GM12801 (cell line): ENCODE data around the gene SERF2.
"Not testable (repeated sequence)": the region's sequence is repeated elsewhere in the genome, so short reads cannot be mapped to it uniquely, and the experiment has no call there.

Source experiments
- TF ChIP-seq, protein P1 (sequence below): IDR thresholded peaks from one replicate; pipeline ENCODE4 v1.5.1; 2011; ENCODE audit warnings: control low read depth; ENCODE audit not compliant: insufficient read length; ENCODE audit errors: extremely low read depth

Gene SERF2

DNA sequence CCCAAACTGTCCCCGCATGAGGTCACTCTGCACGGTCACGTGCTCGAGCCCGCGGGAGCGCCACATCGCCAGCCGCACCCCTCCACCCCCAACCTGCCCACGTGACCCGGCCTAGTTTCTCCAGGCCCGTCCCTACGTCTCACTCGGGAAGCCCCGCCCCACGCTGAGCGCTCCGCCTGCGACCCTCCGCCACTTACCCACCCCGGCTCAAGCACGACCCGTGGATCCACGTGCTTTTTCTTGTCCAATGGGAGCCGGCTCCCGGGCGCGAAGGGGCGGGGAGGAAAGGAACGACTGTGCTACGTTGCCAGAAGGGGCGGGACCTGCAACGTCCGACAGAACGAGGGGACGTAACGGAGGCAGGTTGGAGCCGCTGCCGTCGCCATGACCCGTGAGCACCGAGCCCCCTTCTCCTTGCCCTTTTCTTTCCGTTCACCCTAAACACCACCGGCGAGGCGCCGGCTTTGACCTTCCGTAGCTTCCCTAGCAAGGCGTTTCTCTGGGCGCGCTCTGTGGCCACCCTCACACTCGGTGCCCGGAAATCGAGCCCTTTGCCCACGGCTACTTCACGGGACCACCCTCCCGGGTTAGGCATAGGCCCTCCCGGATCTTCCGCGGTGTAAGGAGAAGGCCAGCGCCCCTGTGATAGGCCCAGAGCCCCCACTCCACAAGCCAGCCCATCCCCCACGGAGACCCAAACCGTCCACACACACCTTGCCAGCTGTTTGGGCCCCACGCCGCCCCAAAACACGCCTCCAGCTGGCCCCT, at the start of gene SERF2:
Gene SERF2 (plus strand): TSS at position 328 of the 768 bp plus-strand sequence. CDS start 57 bp downstream, at position 385.
- TF ChIP-seq, protein P1, sequence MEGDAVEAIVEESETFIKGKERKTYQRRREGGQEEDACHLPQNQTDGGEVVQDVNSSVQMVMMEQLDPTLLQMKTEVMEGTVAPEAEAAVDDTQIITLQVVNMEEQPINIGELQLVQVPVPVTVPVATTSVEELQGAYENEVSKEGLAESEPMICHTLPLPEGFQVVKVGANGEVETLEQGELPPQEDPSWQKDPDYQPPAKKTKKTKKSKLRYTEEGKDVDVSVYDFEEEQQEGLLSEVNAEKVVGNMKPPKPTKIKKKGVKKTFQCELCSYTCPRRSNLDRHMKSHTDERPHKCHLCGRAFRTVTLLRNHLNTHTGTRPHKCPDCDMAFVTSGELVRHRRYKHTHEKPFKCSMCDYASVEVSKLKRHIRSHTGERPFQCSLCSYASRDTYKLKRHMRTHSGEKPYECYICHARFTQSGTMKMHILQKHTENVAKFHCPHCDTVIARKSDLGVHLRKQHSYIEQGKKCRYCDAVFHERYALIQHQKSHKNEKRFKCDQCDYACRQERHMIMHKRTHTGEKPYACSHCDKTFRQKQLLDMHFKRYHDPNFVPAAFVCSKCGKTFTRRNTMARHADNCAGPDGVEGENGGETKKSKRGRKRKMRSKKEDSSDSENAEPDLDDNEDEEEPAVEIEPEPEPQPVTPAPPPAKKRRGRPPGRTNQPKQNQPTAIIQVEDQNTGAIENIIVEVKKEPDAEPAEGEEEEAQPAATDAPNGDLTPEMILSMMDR: no peak

DNA sequence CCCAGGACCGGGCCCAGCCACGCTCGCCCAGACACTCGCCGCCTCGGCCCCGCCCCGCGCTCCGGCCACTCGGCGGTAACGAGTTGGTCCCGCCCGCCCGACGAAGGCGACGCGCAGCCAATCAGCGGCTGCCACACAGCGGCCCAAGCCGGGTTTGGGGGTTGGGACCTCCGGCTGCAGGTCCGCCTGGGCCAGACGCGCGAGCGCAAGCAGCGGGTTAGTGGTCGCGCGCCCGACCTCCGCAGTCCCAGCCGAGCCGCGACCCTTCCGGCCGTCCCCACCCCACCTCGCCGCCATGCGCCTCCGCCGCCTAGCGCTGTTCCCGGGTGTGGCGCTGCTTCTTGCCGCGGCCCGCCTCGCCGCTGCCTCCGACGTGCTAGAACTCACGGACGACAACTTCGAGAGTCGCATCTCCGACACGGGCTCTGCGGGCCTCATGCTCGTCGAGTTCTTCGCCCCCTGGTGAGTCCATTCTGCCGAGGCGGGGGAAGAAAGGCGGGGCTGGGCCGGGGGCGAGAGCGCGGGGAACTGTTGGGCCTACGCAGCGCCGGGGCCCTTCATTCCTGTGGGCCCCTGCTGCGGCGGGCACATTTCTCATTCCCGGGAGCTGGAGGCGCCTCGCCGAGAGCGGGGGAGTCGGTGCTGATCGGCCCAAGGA, 45.7 kb upstream of the SERF2 start, which contains the start of gene PDIA3:
Gene PDIA3 (plus strand): TSS at position 194 of the 658 bp plus-strand sequence. CDS start 102 bp downstream, at position 296.
- TF ChIP-seq, protein P1: not testable (repeated sequence)

DNA sequence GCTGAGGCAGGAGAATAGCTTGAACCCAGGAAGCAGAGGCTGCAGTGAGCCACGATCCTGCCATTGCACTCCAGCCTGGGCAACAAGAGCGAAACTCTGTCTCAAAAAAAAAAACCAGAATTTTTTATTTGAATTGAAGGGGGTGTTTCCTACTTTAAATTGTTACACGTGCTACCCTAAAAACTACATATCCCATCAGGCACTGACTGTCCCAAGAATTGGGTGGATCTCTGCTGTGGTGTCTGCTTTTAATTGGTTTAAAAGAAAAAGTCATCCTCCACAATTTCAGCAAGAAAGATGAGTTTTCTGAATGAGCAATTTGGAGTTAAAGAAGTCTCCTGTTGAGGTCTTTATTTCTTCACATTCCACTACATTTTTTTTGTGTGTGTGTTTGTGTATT, 43.7 kb upstream of the SERF2 start:
- TF ChIP-seq, protein P1: no peak

DNA sequence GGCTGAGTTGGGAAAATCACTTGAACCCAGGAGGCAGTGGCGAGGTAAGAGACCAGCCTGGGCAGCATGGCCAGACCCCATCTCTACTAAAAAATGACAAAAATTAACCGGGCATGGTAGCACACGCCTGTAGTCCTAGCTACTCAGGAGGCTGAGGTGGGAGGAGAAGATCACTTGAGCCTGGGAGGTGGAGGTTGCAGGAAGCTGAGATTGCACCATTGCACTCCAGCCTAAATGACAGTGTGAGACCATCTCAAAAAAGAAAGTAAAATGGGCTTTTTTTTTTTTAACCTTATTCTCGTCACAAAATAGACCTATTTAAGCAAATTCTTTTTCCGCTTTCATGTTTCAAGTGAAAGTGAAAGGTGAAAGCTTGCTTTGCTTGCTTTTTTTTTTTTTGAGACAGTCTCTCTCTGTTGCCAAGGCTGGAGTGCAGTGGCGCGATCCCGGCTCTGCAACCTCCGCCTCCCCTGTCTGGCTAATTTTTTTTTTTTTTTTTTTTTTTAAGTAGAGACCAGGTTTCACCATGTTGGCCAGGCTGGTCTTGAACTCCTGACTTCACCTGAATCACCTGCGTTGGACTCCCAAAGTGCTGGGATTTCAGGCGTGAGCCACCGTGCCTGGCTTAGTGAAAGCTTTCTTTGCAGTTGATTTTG, 42.3 kb upstream of the SERF2 start:
- TF ChIP-seq, protein P1: no peak

DNA sequence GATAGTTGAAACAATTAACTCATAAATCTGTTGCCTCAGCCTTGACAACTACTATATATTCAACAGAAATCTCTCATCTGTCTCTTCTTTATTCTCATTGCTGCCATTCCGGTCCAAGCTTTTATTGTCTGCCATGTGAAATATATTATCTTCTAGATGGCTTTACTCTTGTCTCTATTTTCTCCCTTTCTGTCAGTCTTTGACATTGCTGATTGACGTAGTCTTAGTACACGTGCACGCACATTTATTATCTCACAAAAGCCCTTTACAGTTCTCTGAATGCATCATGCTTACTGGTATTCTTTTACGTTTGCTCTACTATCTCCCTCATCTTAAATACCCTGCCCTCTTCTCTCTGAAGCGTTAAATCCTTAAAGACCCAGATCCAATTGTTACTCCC, 40.2 kb upstream of the SERF2 start:
- TF ChIP-seq, protein P1: no peak

DNA sequence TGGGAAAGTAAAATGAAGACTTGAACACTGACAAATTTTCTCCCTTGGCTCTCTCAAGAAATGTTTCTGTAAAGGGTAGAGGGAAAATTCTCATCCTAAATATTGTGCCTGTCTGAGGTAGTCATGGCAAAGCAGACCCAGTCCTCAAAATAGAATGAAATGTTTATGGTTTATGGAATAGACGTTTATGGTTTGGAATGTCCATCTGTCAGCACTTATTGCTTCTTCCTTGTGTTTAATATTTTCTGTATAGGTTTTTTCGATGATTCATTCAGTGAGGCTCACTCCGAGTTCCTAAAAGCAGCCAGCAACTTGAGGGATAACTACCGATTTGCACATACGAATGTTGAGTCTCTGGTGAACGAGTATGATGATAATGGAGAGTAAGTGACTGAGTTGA, 29.3 kb upstream of the SERF2 start:
- TF ChIP-seq, protein P1: no peak

DNA sequence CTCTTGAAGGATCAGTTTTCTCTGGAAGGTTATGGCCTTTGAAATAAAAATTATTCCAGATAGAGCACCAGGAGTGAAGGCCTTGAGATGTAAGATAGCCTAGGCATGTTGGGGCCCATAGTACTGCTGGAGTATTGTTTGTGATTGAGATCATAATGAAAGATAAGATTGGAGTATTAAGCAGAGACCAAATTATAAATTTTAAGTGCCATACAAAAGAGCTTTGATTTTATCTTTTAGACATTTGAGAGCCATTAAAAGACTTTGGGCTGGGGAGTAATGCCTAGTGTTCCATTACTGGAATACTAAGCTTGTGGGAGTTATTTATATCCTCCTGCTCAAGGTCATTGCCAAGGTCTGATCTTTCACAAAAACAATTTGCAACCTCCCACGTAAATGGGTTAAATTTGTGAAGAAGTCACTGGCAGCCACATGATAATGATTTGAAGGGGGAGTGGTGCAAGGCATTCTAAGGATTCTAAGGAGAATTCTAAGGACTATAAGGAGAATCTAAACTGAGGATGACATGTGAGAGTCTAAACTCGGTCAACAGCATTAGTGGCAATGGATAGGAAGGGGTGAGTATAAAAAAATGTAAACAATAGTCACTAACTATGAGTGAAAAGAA, 28.2 kb upstream of the SERF2 start:
- TF ChIP-seq, protein P1: no peak
